Activated effector memory CD4-positive, alpha-beta T cell treated with Interleukin-2 at 50 U/mL for 16 hours (primary cell): ENCODE data around the gene SLC9B2.
A peak's percentile ranks its signal among the peaks of the same experiment; 100 is the strongest.

Source experiments
- DNase-seq: peaks from one replicate; pipeline ENCODE4 v3.0.0-alpha.2; 2020

Gene SLC9B2

DNA sequence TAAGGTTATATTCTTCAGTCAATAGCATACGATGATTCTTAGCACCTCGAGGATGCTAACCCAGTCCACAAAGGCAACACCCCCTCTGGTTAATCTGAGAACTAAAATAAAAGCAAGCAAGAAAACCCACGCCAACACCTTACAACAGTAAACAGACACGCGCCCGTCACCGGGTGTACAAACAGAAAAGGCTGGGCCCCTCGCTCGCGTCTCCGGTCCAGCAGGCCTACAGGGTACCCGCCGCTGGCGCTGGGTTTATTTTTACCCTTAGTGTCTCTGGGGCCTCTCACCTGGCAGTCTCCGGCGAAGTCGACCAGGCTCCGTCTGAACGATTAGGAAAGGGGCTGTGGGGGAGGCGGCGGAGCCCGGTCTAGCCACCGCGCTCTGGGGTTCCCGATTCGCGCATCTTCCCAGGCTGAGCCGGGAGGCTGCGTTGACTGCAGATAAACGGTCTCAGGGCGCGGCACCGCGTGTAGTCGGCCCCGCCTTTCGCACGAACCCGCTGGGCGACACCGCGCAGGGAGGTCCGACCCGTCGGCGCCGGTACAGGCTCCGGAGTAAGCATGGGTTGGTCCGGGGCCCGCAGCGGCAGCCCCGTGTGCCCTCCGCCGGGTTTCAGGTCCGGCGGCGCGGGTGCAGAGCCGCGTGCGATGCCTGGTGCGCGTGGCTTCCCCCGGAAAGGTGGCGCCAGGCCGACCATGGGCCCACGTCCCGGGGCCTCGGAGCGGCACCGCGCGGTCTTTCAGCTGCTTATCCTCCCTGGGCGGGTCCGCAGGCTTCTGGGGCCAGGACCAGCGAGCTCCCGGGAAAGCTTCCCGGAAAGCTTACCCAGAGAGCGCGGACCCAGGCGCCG is 441 bp downstream of the SLC9B2 start:
- DNase-seq = peak; percentile 58

DNA sequence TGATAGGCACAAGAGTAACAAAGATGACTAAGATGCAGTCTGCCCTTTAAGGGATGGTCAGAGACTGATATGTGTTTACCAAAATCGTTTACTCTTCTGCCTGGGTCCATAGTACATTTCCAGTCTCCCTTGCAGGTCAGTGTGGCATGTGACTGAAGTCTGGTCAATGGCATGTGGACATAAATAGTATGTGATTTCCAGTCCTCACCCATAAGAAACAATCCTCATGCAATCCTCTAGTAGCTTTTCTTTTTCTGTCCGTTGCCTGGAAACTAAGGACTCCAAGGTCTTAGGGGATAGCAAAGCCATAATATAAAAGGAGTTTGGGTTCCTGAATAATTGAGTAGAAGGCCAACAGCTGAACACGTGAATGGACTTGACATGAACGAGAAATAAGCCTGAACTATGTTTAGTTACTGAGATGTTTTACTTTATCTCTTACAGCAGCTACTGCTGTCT is 1.1 kb downstream of the SLC9B2 start:
- no peak for DNase-seq

DNA sequence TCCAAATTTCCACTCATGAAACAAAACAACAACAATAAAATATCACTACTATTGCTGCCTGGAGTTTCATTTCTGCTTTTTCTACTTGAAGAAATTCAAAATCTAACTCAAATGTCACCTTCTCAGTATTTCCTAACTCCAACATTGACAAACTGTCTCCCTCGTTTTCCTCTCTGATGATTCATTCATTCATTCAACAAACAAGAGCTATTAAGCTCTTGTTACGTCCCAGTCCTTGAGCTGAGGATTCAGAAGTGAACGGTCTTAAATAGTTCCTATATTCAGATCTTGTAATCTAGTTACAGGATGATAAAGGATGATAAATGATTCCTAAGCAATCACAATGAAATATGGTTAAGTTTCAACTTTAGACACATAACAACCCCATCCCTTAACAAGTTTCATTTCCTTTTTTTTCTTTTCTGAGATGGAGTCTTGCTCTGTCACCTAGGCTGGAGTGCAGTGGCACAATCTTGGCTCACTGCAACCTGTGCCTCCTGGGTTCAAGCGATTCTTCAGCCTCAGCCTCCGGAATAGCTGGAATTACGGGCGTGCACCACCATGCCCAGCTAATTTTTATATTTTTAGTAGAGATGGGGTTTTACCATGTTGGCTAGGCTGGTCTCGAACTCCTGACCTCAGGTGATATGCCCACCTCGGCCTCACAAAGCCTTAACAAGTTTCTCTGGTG is 1.7 kb downstream of the SLC9B2 start:
- DNase-seq = no peak

DNA sequence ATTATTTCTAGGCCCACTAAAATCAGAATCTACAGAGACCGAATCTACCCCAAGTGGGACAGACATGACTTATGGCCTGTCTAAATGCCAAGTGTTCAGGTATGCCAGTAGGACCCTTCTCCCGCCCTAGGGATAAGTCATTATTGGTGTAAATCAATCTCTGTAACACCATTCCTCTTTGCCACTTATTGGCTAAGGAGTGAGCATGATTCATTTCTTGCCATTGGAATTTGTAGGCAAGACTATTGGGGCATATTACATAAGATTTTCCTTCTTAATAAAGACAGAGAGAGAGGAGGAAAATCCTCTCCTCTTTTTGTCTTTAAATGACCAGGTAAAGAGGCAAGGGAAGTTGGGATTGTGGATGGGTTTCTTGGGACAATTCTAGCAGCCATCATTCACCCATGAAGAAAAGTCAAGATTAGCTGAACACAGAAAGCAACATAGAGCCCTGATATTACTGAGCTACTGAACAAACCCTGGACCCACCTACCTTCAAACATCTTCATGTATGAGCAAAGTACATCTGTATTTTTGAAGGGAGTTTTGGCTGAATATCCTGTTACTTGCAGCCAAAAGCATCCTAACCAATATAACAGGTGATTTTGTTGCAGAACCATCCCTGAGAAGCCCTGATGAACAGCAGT is 2.6 kb downstream of the SLC9B2 start:
- DNase-seq = no peak

DNA sequence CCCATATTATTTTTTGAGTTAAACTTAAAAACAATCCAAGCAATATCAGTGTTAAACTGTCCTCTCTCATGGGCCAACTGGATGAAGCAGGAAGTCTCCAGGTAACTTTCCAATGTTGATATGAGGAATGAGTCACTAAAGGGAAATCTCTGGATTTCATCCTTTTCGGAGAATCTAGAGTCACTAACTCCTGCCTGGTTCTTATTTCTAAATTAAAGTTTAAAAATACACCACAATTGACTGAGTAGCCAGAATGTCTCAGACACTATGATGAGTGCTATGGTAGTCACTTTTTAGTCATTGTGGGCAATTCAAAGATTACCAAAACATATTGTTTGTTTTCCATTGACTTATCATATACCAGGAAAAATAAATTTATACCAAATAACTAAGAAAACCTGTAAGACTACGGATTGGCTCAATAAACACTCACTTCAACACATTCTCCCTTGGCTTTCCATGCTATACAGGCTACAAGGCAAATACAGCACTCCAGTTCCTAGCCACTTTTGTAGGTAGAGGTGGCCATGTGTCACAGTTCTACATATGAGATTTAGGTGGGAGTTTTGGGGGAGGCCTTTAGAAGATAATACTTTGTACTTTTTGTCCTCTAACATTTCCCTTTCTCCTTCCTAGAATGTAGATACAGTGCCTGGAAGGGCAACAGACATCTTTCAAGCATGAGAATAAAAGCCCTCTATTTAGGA is 8.6 kb downstream of the SLC9B2 start:
- DNase-seq = no peak

DNA sequence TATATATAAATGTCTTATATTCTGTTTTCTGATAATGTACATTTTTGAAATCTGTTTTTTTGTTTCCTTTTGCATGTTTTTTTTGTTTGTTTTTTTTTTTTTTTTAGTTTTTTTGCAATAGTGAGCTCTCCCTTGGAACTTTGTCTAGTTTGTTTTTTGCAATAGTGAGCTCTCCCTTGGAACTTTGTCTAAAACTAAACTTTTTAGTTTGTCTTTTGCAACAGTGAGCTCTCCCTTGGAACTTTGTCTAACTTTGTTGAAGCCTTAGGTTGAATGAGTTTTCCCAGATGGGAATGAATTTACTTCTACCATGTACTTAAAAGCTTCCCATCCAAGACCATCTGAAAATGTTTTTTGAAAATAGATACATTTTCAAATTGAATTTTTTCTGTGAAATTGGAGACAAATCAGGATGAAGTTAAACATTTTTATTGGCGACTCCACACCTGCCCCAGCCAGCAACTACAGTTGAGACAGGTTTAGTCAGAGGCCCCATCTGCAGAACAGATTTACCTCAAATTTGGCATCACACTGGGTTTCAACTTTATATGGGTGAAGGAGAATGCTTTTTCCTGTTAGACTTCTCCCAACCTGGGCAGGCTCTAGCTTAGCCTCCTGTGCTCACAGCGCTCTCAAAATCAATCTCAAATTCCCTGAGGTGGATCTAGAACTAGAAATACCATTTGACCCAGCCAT is 16.0 kb downstream of the SLC9B2 start:
- DNase-seq = no peak

DNA sequence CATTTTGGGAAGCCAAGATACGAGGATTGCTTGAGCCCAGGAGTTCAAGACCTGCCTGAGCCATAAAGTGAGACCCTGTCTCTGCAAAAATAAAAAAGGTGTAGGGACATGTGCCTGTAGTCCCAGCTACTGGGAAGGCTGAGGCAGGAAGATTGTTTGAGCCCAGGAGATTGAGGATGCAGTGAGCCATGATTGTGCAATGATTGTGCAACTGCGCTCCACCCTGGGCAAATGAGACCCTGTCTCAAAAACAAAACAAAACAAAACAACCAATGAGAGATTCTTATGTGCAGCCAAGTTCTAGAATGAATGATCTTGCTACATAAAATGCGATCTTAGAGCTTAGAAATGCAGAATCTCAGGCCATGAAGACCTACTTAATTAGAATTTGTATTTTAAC is 22.5 kb downstream of the SLC9B2 start:
- DNase-seq = no peak

DNA sequence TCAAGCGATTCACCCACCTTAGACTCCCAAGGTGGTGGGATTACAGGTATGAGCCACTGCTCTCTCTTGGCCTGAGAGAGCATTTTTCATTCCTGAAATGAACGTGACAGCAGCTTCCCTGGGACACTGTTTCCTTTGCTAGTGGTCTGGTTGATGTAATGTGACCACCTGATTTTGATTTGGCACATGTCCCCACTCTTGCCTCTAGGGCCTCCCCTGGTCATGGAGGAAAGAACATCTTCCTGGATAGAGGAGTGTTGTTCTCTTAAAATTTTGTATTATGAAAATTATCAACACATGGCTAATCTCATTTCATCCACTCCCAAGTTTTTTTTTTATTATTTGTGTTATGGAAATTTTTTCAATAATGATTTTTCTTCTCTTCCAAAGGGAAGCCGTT is 23.8 kb downstream of the SLC9B2 start:
- DNase-seq = no peak

DNA sequence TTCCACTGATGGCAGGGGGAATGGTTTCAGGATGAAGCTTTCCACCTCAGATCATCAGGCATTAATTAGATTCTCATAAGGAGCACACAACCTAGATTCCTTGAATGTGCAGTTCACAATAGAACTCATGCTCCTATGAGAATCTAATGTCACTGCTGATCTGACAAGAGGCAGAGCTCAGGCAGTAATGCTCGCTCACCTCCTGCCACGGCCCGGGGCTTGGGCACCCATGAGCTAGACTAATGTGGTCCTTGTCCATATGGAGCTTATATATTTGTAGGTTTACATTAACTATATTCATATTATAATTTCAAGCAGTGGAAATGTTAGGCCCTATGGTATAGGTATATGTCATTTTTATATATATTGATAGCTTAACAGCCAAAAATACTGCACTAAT is 24.4 kb downstream of the SLC9B2 start:
- no peak for DNase-seq

DNA sequence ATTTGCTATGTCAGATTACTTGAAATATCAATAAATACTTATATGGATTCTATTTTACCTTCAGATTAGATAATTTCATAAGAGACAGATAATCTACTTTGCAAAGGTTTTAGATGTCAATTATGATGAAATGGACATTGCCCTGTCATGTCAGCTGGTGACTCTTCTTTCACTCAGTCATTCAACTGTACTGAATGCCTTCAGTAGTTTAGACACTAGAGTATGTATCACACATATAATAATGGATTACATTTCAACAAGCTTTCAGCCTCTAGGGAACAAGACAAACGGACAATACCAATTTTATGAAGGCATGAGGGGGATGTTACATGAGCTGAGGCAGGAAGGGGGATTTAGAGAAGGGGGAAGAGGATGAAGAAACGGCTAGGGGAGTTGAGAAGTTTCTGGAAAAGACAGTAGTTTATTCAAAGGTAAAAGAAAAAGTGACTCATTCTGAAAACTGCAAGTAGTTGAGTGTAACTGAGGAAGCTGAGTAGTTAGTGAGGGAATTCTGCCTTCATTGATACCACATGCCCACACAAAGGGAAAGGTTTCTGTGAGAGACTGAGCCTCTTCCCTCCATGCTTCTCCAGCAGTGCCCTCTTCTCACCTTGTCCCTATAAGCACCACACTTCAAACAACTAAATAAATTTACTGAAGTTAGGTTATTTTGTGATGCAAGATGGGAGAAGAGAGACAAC is 25.7 kb downstream of the SLC9B2 start:
- DNase-seq = no peak

DNA sequence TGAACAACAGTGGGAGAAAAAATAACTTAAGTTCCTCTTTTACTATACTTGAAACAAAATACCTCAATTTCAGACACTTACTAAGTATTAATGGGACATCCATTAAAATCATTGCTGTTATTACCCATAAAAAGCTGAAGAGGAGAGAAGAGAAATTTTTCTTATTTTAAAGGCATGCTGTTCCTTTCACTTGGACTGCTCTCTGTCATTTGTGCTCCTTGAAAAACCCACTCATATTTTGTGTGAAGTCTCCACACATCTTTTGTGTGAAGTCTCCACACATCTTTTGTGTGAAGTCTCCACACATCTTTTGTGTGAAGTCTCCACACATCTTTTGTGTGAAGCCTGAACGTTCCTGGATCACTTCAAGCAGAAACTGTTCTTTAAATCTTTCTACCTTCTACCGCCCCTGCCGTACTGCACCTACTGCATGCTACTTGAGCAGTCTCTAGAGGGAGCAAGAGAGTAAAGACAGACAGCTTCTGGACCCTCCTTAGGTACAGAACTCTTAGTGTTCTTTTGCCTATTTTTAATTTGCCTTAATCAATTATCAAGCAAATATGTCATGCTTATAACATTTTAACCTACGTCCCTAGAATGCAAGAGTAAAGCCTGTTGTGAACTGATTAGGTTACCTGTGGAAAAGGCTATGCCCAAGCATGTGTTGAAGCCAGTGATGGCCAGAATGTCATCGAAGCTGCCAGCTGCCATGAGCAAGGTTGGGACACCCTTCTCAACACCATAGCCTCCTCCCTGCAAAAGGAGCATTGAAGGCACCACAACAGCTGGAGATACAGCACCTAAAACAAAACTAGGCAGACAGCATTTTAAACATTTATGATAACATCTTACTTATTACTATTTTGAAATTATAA is 29.9 kb downstream of the SLC9B2 start:
- DNase-seq = no peak

DNA sequence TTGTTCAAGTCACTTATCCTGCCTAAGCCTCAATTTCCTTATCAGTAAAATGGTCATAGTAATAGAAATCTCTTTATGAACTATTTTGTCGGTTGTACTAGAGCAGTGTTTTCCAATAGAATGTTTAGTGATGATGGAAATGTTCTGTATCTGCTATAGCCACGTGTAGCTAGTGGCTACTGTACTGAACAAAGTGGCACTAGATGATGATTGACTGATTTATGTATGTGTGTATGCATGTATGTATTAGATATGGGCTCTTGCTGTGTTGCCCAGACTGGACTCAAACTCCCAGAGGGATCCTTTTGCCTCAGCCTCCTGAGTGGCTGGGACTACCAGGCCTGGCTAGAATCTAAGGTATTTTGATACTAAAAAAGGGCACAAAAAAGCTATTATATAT is 32.4 kb downstream of the SLC9B2 start:
- DNase-seq = no peak

DNA sequence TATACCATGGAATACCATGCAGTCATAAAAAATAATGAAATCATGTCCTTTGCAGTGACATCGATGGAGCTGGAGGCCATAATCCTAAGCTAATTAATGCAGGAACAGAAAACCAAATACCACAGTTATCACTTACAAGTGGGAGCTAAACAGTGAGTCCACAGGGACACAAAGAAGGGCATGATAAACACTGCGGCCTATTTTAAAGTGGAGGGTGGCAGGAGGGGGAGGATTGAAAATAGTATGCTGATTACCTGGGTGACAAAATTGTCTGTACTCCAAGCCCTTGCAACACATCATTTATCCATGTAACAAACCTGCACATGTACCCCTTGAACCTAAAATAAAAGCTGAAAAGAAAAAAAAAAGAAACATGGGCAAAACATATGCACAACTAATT is 40.4 kb downstream of the SLC9B2 start:
- no peak for DNase-seq

DNA sequence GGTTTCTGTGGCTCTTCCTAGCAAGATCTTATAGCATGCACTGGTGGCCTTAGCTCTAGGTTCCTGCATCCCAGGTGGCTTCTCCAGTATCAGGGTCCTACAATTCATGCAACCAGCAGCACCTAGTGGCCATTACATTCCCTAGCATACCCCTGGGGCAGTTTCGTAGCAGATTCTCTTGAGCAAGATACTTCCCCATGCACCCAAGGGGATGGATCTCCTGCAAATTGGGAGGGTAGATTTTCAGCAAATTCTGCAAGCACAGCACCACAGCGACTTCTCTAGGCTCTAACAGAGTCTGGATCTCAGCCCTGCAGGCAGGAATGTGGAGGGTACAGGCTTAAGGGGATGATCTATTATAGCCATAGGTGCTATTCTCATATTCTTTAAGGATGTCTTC is 44.0 kb downstream of the SLC9B2 start:
- DNase-seq = no peak

DNA sequence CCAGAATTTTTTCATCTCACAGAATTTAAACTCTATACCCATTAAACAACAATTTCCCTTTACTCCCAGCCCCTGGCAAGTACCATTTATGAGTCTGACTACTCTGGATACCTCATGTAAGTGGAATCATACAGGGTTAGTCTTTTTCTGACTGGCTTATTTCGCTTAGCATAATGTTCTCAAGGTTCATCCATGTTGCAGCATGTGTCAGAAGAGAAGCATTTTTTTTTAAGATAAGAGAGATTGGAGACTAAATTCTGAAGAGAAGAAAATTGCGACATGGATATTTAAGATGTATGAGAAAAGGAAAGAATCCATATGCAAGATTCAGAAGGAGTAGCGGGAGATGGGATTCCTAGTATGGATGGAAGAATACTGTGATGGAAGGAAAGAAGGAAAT is 45.8 kb downstream of the SLC9B2 start:
- no peak for DNase-seq

DNA sequence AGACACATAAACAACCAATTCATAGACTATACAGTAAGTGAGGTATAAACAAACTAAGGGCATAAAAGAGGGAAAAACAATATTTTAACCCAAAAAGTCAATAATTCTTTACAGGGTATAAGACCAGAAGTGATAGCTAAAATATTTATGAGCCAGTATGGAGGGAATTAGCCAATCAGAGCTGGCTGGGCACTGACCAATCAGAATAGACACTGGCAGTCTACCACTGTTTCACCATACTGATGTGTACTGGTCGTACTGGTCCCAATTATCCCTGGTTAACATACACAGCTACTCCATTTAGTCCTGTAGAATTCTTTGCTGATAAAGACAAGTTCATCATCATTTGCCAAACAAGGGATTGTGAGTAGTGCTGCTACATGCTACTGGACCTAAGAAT is 47.3 kb downstream of the SLC9B2 start:
- no peak for DNase-seq

DNA sequence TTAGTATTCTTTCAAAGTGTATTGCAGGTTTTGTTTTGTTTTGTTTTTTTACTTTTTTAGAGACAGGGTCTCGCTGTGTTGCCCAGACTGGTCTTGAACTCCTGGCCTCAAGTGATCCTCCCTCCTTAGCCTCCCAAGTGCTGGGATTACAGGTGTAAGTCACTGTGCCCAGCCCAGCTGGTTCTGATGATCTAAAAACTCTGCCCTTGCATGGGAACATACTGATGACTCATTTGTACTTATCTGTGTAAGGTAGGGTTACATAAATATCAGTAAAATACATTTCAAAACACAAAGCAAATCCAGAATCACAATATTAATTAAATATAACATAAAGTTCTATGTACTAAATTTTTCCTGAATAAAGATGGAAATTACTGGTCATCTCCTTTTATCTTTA is 49.7 kb downstream of the SLC9B2 start:
- no peak for DNase-seq

DNA sequence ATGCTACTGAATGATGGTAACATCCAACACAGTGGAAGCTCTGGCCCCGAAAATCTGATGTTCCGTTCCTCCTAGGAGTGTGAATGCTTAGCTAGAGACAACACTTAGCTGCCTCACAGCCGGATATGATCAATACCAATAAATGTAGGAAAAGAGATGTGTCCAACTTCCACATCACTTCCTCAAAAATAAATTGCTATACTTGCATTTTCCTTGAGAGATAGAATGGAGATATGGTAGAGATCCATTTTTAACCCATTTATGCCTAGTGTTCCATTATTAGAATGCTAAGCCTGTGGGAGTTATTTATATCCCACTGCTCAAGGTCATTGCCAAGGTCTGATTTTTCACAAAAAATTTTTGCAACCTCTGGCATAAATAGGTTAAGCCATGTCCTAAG is 51.6 kb downstream of the SLC9B2 start:
- no peak for DNase-seq

DNA sequence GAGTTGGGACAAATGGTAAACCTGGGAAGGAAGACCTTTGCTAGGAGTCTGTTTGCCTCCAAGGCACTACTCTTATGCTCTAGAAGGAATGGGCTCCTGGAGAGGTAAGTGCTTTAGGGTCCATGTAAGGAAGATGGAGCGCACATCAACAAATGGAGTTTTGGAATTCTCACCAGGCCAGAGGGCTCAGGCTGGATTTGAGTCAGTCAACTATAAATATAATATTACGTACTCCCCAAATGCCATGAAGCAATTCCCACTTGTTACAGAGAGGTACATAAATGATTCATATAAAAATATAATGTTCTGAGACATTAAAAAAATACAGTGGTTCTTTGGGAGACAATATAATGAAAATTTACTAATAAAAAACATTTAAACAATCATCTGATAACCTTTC is 55.4 kb downstream of the SLC9B2 start:
- DNase-seq = no peak

DNA sequence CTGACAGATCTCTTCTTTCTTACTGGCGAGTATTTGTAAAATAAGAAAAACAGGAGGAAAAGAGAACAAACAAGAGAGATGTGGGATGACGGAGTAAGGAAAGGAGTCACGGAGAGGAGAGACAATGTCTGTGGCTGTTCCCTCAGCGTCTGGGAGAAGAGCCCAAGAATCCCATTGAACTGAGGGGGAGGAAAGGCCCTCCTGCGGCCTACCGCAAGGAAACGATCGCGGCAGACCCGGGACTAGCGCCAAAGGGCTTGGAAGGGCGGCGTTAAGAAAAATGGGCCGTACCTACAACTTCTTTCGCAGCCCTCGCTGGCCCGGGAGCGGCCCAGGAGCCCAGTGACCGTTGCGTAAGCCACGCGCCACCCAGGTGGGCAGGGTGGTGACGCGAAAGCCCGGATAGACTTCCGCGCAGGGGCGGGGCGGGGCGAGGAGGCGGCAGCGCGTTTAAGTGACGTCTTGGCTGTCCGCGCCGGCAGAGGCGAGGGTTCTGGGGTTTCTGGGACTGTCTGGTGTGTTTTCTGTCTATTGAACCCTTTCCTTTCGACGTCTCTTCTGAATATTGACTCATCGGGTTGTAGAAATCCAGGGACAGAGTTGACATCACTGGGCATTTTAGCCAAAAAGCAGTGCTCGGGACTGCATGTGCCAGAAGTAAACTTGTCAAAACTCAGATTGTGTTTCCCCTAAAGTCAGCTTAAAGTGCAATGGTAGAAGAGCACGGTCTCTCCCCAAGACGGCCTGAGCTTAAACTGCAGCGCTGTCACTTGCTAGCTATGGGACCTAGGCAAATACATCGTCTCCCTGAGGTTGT is 57.0 kb downstream of the SLC9B2 start, which contains the start of gene SLC9B1:
TSS of gene SLC9B1 (minus strand) at position 398 of the 817 bp plus-strand sequence. CDS start 27,994 bp downstream, outside the sequence.
- peak; percentile 91 for DNase-seq
